BLaER1 treated with 17β-estradiol and CSF1 and Interleukin-3, amounts not matched to agents 10 nM and 100 nM (cell line): ENCODE data around the gene SOD3.

ENCODE experiments used
- H3K27ac ChIP-seq, 11 experiments: shearing (Covaris generic); formaldehyde crosslinking; 2 replicates each; pipeline ENCODE4 v1.8.1; 2022
- H3K27me3 ChIP-seq, 11 experiments: shearing (Covaris generic); formaldehyde crosslinking; 2 replicates each; pipeline ENCODE4 v1.8.1; 2022
- H3K36me3 ChIP-seq, 11 experiments: shearing (Covaris generic); formaldehyde crosslinking; 2 replicates each; pipeline ENCODE4 v1.8.1; 2022
- H3K4me1 ChIP-seq, 10 experiments: shearing (Covaris generic); formaldehyde crosslinking; 2 replicates each; pipeline ENCODE4 v1.8.1; 2022
- H3K4me2 ChIP-seq, 11 experiments: shearing (Covaris generic); formaldehyde crosslinking; 2 replicates each; pipeline ENCODE4 v1.8.1; 2022
- H3K4me3 ChIP-seq, 10 experiments: shearing (Covaris generic); formaldehyde crosslinking; 2 replicates each; pipeline ENCODE4 v1.8.1; 2022
- H3K9ac ChIP-seq, 11 experiments: shearing (Covaris generic); formaldehyde crosslinking; 2 replicates each; pipeline ENCODE4 v1.8.1; 2022
- H3K9me3 ChIP-seq, 11 experiments: shearing (Covaris generic); formaldehyde crosslinking; replicated peaks in 1 of 11; 2 replicates each; pipeline ENCODE4 v1.8.1; 2022
- H4K20me1 ChIP-seq, 11 experiments: shearing (Covaris generic); formaldehyde crosslinking; 2 replicates each; pipeline ENCODE4 v1.8.1; 2022
- Cebpa-rat ChIP-seq, 11 experiments: shearing (Covaris generic); IDR thresholded peaks; 2 replicates each; pipeline ENCODE4 v1.8.1; 2022

Gene SOD3

GRCh38 chr4:24795666-24796381 is 451 bp downstream of the SOD3 start:
- no peak overlapping the region for H3K27ac ChIP-seq
- peaks cover 0 to 14% (median 11%) of the 10 kb centered on the region in 11 experiments; a peak in 17 of 22 replicates for H3K9me3 ChIP-seq
- no peaks in the 10 kb centered on the region for H4K20me1 ChIP-seq
- no peaks in the 10 kb centered on the region for H3K36me3 ChIP-seq
- no peak for TF ChIP-seq Cebpa-rat (IDR thresholded peaks at IDR 0.05)
- H3K4me3 ChIP-seq: no peak overlapping the region
- no peak overlapping the region for H3K9ac ChIP-seq
- peaks cover 0 to 3% (median 0%) of the 10 kb centered on the region in 11 experiments; a peak in 2 of 22 replicates for H3K27me3 ChIP-seq
- no peak overlapping the region for H3K4me2 ChIP-seq
- peaks cover 14 to 42% (median 26%) of the 10 kb centered on the region in 10 experiments for H3K4me1 ChIP-seq

GRCh38 chr4:24796620-24797019 is 1.2 kb downstream of the SOD3 start:
- Histone ChIP-seq H3K36me3 (no peaks in the 10 kb centered on the region), H3K27me3 (peaks cover 0 to 10% (median 0%) of the 10 kb centered on the region in 11 experiments; a peak in 2 of 22 replicates), H4K20me1 (no peaks in the 10 kb centered on the region), H3K9me3 (peaks cover 0 to 14% (median 11%) of the 10 kb centered on the region in 11 experiments; a peak in 17 of 22 replicates), H3K4me2 (no peak overlapping the region), H3K4me3 (no peak overlapping the region), H3K9ac (no peak overlapping the region), H3K4me1 (peaks cover 17 to 50% (median 32%) of the 10 kb centered on the region in 10 experiments), H3K27ac (peak overlapping the region in 1 of 11 experiments; percentile 6; a peak in 1 of 22 replicates)
- TF ChIP-seq Cebpa-rat (IDR thresholded peaks at IDR 0.05): no peak

- H3K4me2 ChIP-seq: peak overlapping the region in 1 of 11 experiments; percentile 13; a peak in 1 of 22 replicates
- H3K9me3 ChIP-seq: peaks cover 0 to 14% (median 11%) of the 10 kb centered on the region in 11 experiments; a peak in 17 of 22 replicates
- no peak for TF ChIP-seq Cebpa-rat (IDR thresholded peaks at IDR 0.05)
- H3K27ac ChIP-seq: no peak overlapping the region
- peaks cover 17 to 57% (median 41%) of the 10 kb centered on the region in 10 experiments for H3K4me1 ChIP-seq
- H4K20me1 ChIP-seq: no peaks in the 10 kb centered on the region
- H3K27me3 ChIP-seq: peaks cover 0 to 15% (median 0%) of the 10 kb centered on the region in 11 experiments; a peak in 2 of 22 replicates
- no peak overlapping the region for H3K9ac ChIP-seq
- no peaks in the 10 kb centered on the region for H3K36me3 ChIP-seq
- no peak overlapping the region for H3K4me3 ChIP-seq
Observed at GRCh38 chr4:24798036-24798610, 2.8 kb downstream of the SOD3 start.

- Histone ChIP-seq H3K9me3 (peaks cover 0 to 14% (median 11%) of the 10 kb centered on the region in 11 experiments; a peak in 17 of 22 replicates), H3K27me3 (peaks cover 0 to 15% (median 0%) of the 10 kb centered on the region in 11 experiments; a peak in 2 of 22 replicates)
- no peak for TF ChIP-seq Cebpa-rat (IDR thresholded peaks at IDR 0.05)
Observed at GRCh38 chr4:24799196-24799543, 3.8 kb downstream of the SOD3 start.

GRCh38 chr4:24799544-24800324 is 4.4 kb downstream of the SOD3 start:
- H3K27me3 ChIP-seq: peaks cover 0 to 15% (median 0%) of the 10 kb centered on the region in 11 experiments; a peak in 2 of 22 replicates
- peaks cover 2 to 54% (median 34%) of the 10 kb centered on the region in 10 experiments; a peak in 19 of 20 replicates for H3K4me1 ChIP-seq
- H3K9me3 ChIP-seq: peaks cover 0 to 14% (median 11%) of the 10 kb centered on the region in 11 experiments; a peak in 17 of 22 replicates
- no peak for TF ChIP-seq Cebpa-rat (IDR thresholded peaks at IDR 0.05)
- H3K27ac ChIP-seq: peak overlapping the region in 4 of 11 experiments; percentile 28 to 74 (median 52); a peak in 4 of 22 replicates
- H3K9ac ChIP-seq: peak overlapping the region in 1 of 11 experiments; percentile 62; a peak in 2 of 22 replicates
- H3K36me3 ChIP-seq: no peaks in the 10 kb centered on the region
- H3K4me2 ChIP-seq: peak overlapping the region; percentile 41 to 74 (median 63); a peak in 19 of 22 replicates
- H3K4me3 ChIP-seq: no peak overlapping the region
- no peaks in the 10 kb centered on the region for H4K20me1 ChIP-seq

More at GRCh38 chr4:24799196-24799543, 3.8 kb downstream of the SOD3 start:
- no peaks in the 10 kb centered on the region for H4K20me1 ChIP-seq
- H3K4me2 ChIP-seq: no peak overlapping the region
- H3K4me1 ChIP-seq: peaks cover 8 to 54% (median 38%) of the 10 kb centered on the region in 10 experiments
- H3K27ac ChIP-seq: peak overlapping the region in 1 of 11 experiments; percentile 74; a peak in 1 of 22 replicates
- H3K36me3 ChIP-seq: no peaks in the 10 kb centered on the region
- H3K4me3 ChIP-seq: no peak overlapping the region
- H3K9ac ChIP-seq: no peak overlapping the region

DNA sequence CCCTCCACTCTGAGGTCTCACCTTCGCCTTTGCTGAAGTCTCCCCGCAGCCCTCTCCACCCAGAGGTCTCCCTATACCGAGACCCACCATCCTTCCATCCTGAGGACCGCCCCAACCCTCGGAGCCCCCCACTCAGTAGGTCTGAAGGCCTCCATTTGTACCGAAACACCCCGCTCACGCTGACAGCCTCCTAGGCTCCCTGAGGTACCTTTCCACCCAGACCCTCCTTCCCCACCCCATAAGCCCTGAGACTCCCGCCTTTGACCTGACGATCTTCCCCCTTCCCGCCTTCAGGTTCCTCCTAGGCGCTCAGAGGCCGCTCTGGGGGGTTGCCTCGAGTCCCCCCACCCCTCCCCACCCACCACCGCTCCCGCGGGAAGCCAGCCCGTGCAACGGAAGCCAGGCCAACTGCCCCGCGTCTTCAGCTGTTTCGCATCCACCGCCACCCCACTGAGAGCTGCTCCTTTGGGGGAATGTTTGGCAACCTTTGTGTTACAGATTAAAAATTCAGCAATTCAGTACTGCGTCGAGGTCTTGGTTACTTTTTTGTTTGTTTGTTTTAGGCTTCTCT is 5.0 kb downstream of the SOD3 start:
- Histone ChIP-seq H3K9ac (peak overlapping the region in 3 of 11 experiments; percentile 21 to 62 (median 39); a peak in 3 of 22 replicates), H3K27ac (peak overlapping the region in 4 of 11 experiments; percentile 28 to 74 (median 52); a peak in 5 of 22 replicates), H3K9me3 (peaks cover 0 to 14% (median 11%) of the 10 kb centered on the region in 11 experiments; a peak in 17 of 22 replicates), H3K4me3 (peak overlapping the region in 1 of 10 experiments; percentile 14; a peak in 1 of 20 replicates), H3K4me2 (peak overlapping the region; percentile 41 to 74 (median 63)), H4K20me1 (no peaks in the 10 kb centered on the region), H3K36me3 (no peaks in the 10 kb centered on the region), H3K27me3 (peaks cover 0 to 15% (median 0%) of the 10 kb centered on the region in 11 experiments; a peak in 2 of 22 replicates), H3K4me1 (peaks cover 0 to 54% (median 34%) of the 10 kb centered on the region in 10 experiments; a peak in 18 of 20 replicates)
- no peak for TF ChIP-seq Cebpa-rat (IDR thresholded peaks at IDR 0.05)

- Histone ChIP-seq H3K36me3 (no peaks in the 10 kb centered on the region), H3K27ac (peak overlapping the region in 3 of 11 experiments; percentile 1 to 74 (median 63); a peak in 4 of 22 replicates), H3K27me3 (peaks cover 0 to 15% (median 0%) of the 10 kb centered on the region in 11 experiments; a peak in 1 of 22 replicates), H3K4me2 (peak overlapping the region; percentile 41 to 74 (median 63); a peak in 21 of 22 replicates), H3K9ac (peak overlapping the region in 2 of 11 experiments; percentile 21 to 53; a peak in 1 of 22 replicates), H3K4me1 (peaks cover 0 to 55% (median 34%) of the 10 kb centered on the region in 10 experiments; a peak in 18 of 20 replicates), H3K4me3 (no peak overlapping the region), H3K9me3 (peaks cover 0 to 14% (median 11%) of the 10 kb centered on the region in 11 experiments; a peak in 17 of 22 replicates), H4K20me1 (no peaks in the 10 kb centered on the region)
- TF ChIP-seq Cebpa-rat (IDR thresholded peaks at IDR 0.05): no peak
Observed at GRCh38 chr4:24801136-24801855, 5.9 kb downstream of the SOD3 start.
